PC-3 (cell line): ENCODE measurements around the gene SSTR5. TPM values are rescaled to one million over a fixed set of nuclear protein-coding genes. Genes with fewer than 3 reads are reported as not detected.

ENCODE experiments used
- ATAC-seq: fragments of 200-7000 bp; cut with Tn5 transposase; 2 replicates; pipeline ENCODE4 v1.9.1; 2020; ENCODE audit warnings: mild to moderate bottlenecking, moderate library complexity
- BruUV-seq: library from RNA; stranded (reverse); fragments of 400-500 nt; replicated peaks from 2 replicates; lab custom pipeline; 2021; lab: Mats Ljungman, UMichigan
- CTCF ChIA-PET: fragments of 300-600 bp; sonication (Branson Sonifier 250); formaldehyde crosslinking; loops from one replicate; lab custom pipeline; 2022; ENCODE audit warnings: antibody characterized with exemption; lab: Charles Lee
- POLR2A ChIA-PET: fragments of 300-600 bp; sonication (Branson Sonifier 250); formaldehyde crosslinking; loops from one replicate; lab custom pipeline; 2022; ENCODE audit warnings: antibody characterized with exemption; ENCODE audit not compliant: unreplicated experiment; lab: Charles Lee
- DNase-seq: peaks from one replicate; pipeline ENCODE4 v3.0.0-alpha.2; 2015
- H2AFZ ChIP-seq: fragments of 300-600 bp; sonication (generic); 2 replicates; pipeline ENCODE4 v1.6.0; 2016; ENCODE audit warnings: antibody characterized with exemption, low read length
- H3F3A ChIP-seq: fragments of 300-600 bp; sonication (generic); one replicate; pipeline ENCODE4 v1.6.0; 2017; ENCODE audit warnings: antibody characterized with exemption, low read length, control low read depth, mild to moderate bottlenecking; ENCODE audit not compliant: unreplicated experiment
- H3K27ac ChIP-seq: fragments of 300-600 bp; sonication (generic); 2 replicates; pipeline ENCODE4 v1.5.1; 2016; ENCODE audit warnings: mild to moderate bottlenecking, low read length
- H3K27me3 ChIP-seq: fragments of 300-600 bp; sonication (generic); 2 replicates; pipeline ENCODE4 v1.6.1; 2016; ENCODE audit warnings: low read length, mixed read lengths
- H3K36me3 ChIP-seq: fragments of 300-600 bp; sonication (generic); 2 replicates; pipeline ENCODE4 v1.6.1; 2016; ENCODE audit warnings: low read depth, mixed run types, low read length, mixed read lengths
- H3K4me1 ChIP-seq: fragments of 300-600 bp; sonication (generic); 2 replicates; pipeline ENCODE4 v1.5.1; 2016; ENCODE audit warnings: low read length; ENCODE audit not compliant: insufficient read depth
- H3K4me2 ChIP-seq: fragments of 300-600 bp; sonication (generic); 2 replicates; pipeline ENCODE4 v1.6.0; 2016; ENCODE audit warnings: low read length
- H3K4me3 ChIP-seq: fragments of 300-600 bp; sonication (generic); 2 replicates; pipeline ENCODE4 v1.5.1; 2016; ENCODE audit warnings: mild to moderate bottlenecking, low read length, mixed read lengths
- H3K79me2 ChIP-seq: fragments of 300-600 bp; sonication (generic); 2 replicates; pipeline ENCODE4 v1.6.1; 2017; ENCODE audit warnings: low read length, mixed read lengths
- H3K9ac ChIP-seq: fragments of 300-600 bp; sonication (generic); 2 replicates; pipeline ENCODE4 v1.6.0; 2016; ENCODE audit warnings: mild to moderate bottlenecking, low read length
- H3K9me2 ChIP-seq: fragments of 300-600 bp; sonication (generic); replicated peaks from 2 replicates; pipeline ENCODE4 v1.6.1; 2016; ENCODE audit warnings: mixed run types, low read length, mixed read lengths
- H3K9me3 ChIP-seq: fragments of 300-600 bp; sonication (generic); 2 replicates; pipeline ENCODE4 v1.6.1; 2016; ENCODE audit warnings: low read length, mixed read lengths
- H4K20me1 ChIP-seq: fragments of 300-600 bp; sonication (generic); 2 replicates; pipeline ENCODE4 v1.6.1; 2016; ENCODE audit warnings: low read length, mixed read lengths
- EZH2 ChIP-seq: fragments of 300-600 bp; sonication (generic); IDR thresholded peaks from one replicate; pipeline ENCODE4 v1.6.1; 2017; ENCODE audit warnings: antibody characterized with exemption, mild to moderate bottlenecking, low read length; ENCODE audit not compliant: unreplicated experiment
- EZH2phosphoT487 ChIP-seq: fragments of 300-600 bp; sonication (generic); IDR thresholded peaks from 2 replicates; pipeline ENCODE4 v1.6.1; 2018; ENCODE audit warnings: mild to moderate bottlenecking, antibody characterized with exemption, low read length, borderline replicate concordance
- intact Hi-C: fragments of 100-400 bp; cut with micrococcal nuclease; formaldehyde crosslinking; loops from 2 replicates; pipeline ENCODE4 v1.9.0; 2023
- total RNA-seq: library from RNA; depleted of rRNA; stranded (reverse); fragments of >200 nt; gene quantifications from 2 replicates; pipeline ENCODE4 v1.2.3, GENCODE V29; 2014; rRNA removed
- TF ChIP-seq, protein P1 (sequence below): fragments of 300-600 bp; sonication (generic); conservative IDR thresholded peaks from 2 replicates; pipeline ENCODE4 v1.5.1; 2017; ENCODE audit warnings: antibody characterized with exemption, low read depth, mild to moderate bottlenecking, low read length

Gene SSTR5
- total RNA-seq, 1 experiment from 2014 or later: 0.51 TPM

- Histone ChIP-seq H2AFZ (no peak overlapping the region), H3K4me2 (no peak overlapping the region), H3K36me3 (no peaks in the 10 kb centered on the region), H3K27ac (no peak overlapping the region), H3K4me1 (no peaks in the 10 kb centered on the region), H3K79me2 (no peaks in the 10 kb centered on the region), H3K27me3 (no peaks in the 10 kb centered on the region), H3K9me2 (no peaks in the 10 kb centered on the region), H4K20me1 (no peaks in the 10 kb centered on the region), H3K9me3 (no peaks in the 10 kb centered on the region), H3K4me3 (no peak overlapping the region), H3F3A (no peaks in the 10 kb centered on the region), H3K9ac (no peak overlapping the region)
- DNase-seq (no peak), ATAC-seq (no peak)
- ChIA-PET POLR2A (no interaction called here), CTCF (no interaction called here)
- intact Hi-C loops: no loop called here
- no TSS peak for BruUV-seq
- TF ChIP-seq, protein P1, sequence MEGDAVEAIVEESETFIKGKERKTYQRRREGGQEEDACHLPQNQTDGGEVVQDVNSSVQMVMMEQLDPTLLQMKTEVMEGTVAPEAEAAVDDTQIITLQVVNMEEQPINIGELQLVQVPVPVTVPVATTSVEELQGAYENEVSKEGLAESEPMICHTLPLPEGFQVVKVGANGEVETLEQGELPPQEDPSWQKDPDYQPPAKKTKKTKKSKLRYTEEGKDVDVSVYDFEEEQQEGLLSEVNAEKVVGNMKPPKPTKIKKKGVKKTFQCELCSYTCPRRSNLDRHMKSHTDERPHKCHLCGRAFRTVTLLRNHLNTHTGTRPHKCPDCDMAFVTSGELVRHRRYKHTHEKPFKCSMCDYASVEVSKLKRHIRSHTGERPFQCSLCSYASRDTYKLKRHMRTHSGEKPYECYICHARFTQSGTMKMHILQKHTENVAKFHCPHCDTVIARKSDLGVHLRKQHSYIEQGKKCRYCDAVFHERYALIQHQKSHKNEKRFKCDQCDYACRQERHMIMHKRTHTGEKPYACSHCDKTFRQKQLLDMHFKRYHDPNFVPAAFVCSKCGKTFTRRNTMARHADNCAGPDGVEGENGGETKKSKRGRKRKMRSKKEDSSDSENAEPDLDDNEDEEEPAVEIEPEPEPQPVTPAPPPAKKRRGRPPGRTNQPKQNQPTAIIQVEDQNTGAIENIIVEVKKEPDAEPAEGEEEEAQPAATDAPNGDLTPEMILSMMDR: no peak
- TF ChIP-seq EZH2 (no peak), EZH2phosphoT487 (no peak)
Measured at GRCh38 chr16:1129106-1129960, 56.8 kb downstream of the SSTR5 start.

DNA sequence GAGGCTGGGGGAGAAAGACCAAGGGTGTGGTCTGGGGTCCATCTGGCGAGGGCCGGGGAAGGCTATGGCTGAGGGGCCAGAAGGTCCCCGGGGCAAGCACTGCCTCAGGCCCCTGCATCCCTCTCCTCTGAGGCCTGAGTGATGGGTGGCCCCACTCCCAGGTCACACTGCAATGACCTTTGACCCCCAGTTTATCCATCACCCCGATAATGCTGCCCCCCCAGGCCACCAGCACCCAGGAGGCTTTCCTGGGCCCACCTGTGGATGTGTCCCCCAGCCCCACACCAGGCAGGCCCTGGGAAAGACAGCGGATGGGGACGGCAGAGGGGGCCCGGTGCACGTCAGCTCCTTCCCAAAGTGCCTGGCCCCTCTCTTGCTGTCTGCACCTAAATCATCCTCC is 57.8 kb downstream of the SSTR5 start:
- no peaks in the 10 kb centered on the region for H3F3A ChIP-seq
- BruUV-seq: no TSS peak
- ChIA-PET CTCF (no interaction called here), POLR2A (no interaction called here)
- H3K79me2 ChIP-seq: no peaks in the 10 kb centered on the region
- no peaks in the 10 kb centered on the region for H3K4me1 ChIP-seq
- H3K27me3 ChIP-seq: no peaks in the 10 kb centered on the region
- intact Hi-C loops: no loop called here
- no peaks in the 10 kb centered on the region for H3K9me2 ChIP-seq
- no peaks in the 10 kb centered on the region for H3K9me3 ChIP-seq
- TF ChIP-seq EZH2phosphoT487 (no peak), EZH2 (no peak)
- TF ChIP-seq, protein P1: no peak
- DNase-seq: no peak
- no peaks in the 10 kb centered on the region for H4K20me1 ChIP-seq
- H3K4me3 ChIP-seq: no peak overlapping the region
- H3K9ac ChIP-seq: no peak overlapping the region
- no peaks in the 10 kb centered on the region for H3K36me3 ChIP-seq
- H3K4me2 ChIP-seq: no peak overlapping the region
- no peak overlapping the region for H3K27ac ChIP-seq
- H2AFZ ChIP-seq: no peak overlapping the region
- ATAC-seq: no peak

Other genes with a start within 250 kb of the SSTR5 start
- 12.9 and 13.5 TPM in 2 replicates for gene LMF1, start 101.8 kb upstream of the SSTR5 start, total RNA-seq
- gene SOX8, start 91.0 kb upstream of the SSTR5 start, total RNA-seq: 0.47 and 0.92 TPM in 2 replicates
- gene C1QTNF8, start 23.5 kb downstream of the SSTR5 start, total RNA-seq: not detected in 2 replicates
- gene CACNA1H, start 80.4 kb downstream of the SSTR5 start, total RNA-seq: 4.1 and 7.8 TPM in 2 replicates
- gene TPSG1, start 152.5 kb downstream of the SSTR5 start, total RNA-seq: not detected in 2 replicates
- gene TPSB2, start 157.4 kb downstream of the SSTR5 start, total RNA-seq: not detected in 2 replicates
- not detected in 2 replicates for gene TPSAB1, start 168.0 kb downstream of the SSTR5 start, total RNA-seq
- not detected in 2 replicates for gene TPSD1, start 183.3 kb downstream of the SSTR5 start, total RNA-seq
- gene UBE2I, start 236.9 kb downstream of the SSTR5 start, total RNA-seq: 71.3 and 116 TPM in 2 replicates